GM11168 (cell line): ENCODE results near the gene CAPG.
"Not testable (repeated sequence)": the region's sequence is repeated elsewhere in the genome, so short reads cannot be mapped to it uniquely, and the experiment has no call there.

Experiments
- in situ Hi-C: fragments of 300-500 bp; cut with MboI; formaldehyde crosslinking; loops from one replicate; pipeline ENCODE4 v1.12.0; 2022; ENCODE audit warnings: low sequenced_read_pairs; ENCODE audit not compliant: unreplicated experiment

CAPG gene

GRCh38 chr2:85409845-85410583 lies at the start of gene CAPG:
Gene CAPG, minus strand, starts transcription at chr2:85410366. Its CDS starts 8,221 bp downstream, at chr2:85402145.
- in situ Hi-C loops = no loop called here

- in situ Hi-C loops = no loop called here
These were observed 49.6 kb upstream of the CAPG start for GRCh38 chr2:85459771-85460170.

GRCh38 chr2:85458601-85459563 lies 48.7 kb upstream of the CAPG start:
- in situ Hi-C loops = no loop called here

- in situ Hi-C loops = no loop called here
These were observed 47.7 kb upstream of the CAPG start for GRCh38 chr2:85457877-85458316.

GRCh38 chr2:85457043-85457442 lies 46.9 kb upstream of the CAPG start:
- in situ Hi-C loops = no loop called here

- in situ Hi-C loops = no loop called here
These were observed 45.5 kb upstream of the CAPG start for GRCh38 chr2:85455552-85456090.

GRCh38 chr2:85453571-85453970 lies 43.4 kb upstream of the CAPG start:
- in situ Hi-C loops = no loop called here

- in situ Hi-C loops = no loop called here
These were observed 42.1 kb upstream of the CAPG start for GRCh38 chr2:85452237-85452636.

GRCh38 chr2:85449214-85449588 lies 39.0 kb upstream of the CAPG start:
- in situ Hi-C loops = no loop called here

- in situ Hi-C loops = no loop called here
These were observed 38.5 kb upstream of the CAPG start for GRCh38 chr2:85448461-85449213.

GRCh38 chr2:85447222-85447585 lies 37.0 kb upstream of the CAPG start:
- in situ Hi-C loops = no loop called here

GRCh38 chr2:85446296-85447221 lies 36.4 kb upstream of the CAPG start:
- in situ Hi-C loops = no loop called here

- in situ Hi-C loops = no loop called here
These were observed 35.4 kb upstream of the CAPG start for GRCh38 chr2:85445316-85446295.

- in situ Hi-C loops = no loop called here
These were observed 34.5 kb upstream of the CAPG start for GRCh38 chr2:85444629-85445172.

GRCh38 chr2:85441864-85442263 lies 31.7 kb upstream of the CAPG start:
- in situ Hi-C loops = no loop called here

GRCh38 chr2:85440729-85441128 lies 30.6 kb upstream of the CAPG start:
- in situ Hi-C loops = no loop called here

- in situ Hi-C loops = no loop called here
These were observed 29.8 kb upstream of the CAPG start for GRCh38 chr2:85439986-85440385.

- in situ Hi-C loops = not testable (repeated sequence)
These were observed 29.4 kb upstream of the CAPG start for GRCh38 chr2:85439569-85439968.
